GM12801 (cell line): ENCODE measurements around the gene ZNF436.

Experiments
- TF ChIP-seq, protein P1 (sequence below): IDR thresholded peaks from one replicate; pipeline ENCODE4 v1.5.1; 2011; ENCODE audit warnings: control low read depth; ENCODE audit not compliant: insufficient read length; ENCODE audit errors: extremely low read depth

ZNF436 gene

DNA sequence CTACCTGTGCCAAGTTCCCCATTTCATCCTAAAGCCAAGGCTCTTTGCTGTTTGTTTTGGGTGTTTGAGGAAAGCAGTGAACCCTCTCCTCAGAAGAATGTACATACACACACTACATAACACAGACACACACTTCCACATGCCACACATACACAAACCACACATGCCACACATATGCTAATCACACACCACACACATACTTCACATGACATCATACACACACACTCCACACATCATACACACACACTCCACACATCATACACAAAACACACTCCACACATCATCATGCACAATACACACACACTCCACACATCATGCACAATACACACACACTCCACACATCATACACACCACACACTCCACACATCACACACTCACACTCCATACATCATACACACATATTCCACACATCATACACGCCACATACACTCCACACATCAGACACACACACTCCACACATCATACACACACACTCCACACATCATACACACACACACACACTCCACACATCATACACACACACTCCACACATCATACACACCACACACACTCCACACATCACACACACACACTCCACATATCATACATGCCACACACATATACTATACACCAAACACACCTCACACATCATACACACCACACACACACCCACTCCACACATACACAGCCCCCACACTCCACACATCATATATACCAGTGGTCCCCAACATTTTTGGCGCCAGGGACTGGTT is 22.7 kb upstream of the ZNF436 start:
- TF ChIP-seq, protein P1, sequence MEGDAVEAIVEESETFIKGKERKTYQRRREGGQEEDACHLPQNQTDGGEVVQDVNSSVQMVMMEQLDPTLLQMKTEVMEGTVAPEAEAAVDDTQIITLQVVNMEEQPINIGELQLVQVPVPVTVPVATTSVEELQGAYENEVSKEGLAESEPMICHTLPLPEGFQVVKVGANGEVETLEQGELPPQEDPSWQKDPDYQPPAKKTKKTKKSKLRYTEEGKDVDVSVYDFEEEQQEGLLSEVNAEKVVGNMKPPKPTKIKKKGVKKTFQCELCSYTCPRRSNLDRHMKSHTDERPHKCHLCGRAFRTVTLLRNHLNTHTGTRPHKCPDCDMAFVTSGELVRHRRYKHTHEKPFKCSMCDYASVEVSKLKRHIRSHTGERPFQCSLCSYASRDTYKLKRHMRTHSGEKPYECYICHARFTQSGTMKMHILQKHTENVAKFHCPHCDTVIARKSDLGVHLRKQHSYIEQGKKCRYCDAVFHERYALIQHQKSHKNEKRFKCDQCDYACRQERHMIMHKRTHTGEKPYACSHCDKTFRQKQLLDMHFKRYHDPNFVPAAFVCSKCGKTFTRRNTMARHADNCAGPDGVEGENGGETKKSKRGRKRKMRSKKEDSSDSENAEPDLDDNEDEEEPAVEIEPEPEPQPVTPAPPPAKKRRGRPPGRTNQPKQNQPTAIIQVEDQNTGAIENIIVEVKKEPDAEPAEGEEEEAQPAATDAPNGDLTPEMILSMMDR, result no peak

- TF ChIP-seq, protein P1, result no peak
Measured at GRCh38 chr1:23389837-23390321, 20.2 kb upstream of the ZNF436 start.

GRCh38 chr1:23387494-23387893 is 17.9 kb upstream of the ZNF436 start:
- TF ChIP-seq, protein P1, result no peak

DNA sequence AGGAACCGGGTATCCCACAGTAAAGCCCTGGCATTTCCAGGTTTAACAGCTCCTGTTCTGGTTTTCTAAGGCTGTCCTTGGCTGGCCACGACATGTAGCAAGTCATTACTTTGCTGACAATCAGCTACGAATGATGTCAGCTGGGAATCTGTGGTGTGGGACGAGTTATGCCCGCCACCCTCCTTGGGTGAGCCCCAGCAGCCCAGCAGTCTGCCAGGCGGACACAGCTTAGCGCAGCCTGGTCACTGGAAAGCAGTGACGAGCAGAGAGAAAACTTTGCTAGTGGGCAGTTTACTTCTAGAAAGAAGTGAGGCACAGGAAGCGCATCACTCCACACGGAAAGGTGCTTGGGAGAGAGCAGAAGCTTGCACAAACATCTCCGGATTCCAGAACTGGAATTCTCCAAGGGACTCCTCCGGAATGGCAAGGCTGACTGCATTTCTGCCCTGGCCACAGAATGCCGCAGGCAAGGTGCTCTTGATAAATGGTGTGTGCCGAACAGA is 15.5 kb upstream of the ZNF436 start:
- TF ChIP-seq, protein P1, result no peak

DNA sequence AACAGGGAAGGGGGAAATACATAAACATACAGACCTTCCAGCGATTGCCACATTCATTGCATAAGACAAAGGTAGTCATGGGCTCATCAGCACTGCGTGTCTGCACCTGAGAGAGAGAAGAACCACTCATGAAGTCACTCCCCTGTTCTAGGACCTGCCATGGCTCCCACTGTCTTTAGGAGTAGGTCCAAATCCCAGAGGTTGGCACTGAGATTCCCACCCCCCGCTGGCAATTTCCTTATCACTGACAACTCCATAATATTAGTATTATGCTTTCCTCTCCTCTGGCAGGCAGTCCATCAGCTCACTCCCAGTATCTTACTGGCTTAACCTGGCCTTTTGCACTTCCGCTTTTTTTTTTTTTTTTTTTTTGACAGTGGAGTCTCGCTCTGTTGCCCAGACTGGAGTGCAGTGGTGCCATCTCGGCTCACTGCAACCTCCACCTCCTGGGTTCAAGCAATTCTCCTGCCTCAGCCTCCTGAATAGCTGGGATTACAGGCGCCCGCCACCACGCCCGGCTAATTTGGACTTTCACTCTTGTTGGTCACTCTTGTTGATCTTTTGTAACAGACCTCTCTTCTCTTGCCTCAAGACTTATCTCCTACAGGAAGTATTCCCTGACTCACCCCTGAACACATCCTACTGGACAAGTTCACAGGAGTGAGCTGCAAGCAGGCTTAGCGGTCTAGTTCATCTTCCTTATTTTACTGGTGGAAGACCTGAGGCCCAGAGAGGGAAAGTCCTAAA is 14.8 kb upstream of the ZNF436 start:
- TF ChIP-seq, protein P1, result no peak

- TF ChIP-seq, protein P1, result no peak
Measured at GRCh38 chr1:23383577-23384311, 14.1 kb upstream of the ZNF436 start.
